ENCODE results near the gene IFNLR1. TPM values are rescaled to one million over a fixed set of nuclear protein-coding genes. Genes with fewer than 3 reads are reported as not detected.

IFNLR1 gene
- total and polyA plus RNA-seq, 2 donors (not counting 1 experiment from before 2014, with no cell fraction given) = under 0.01 to 0.02 TPM

DNA sequence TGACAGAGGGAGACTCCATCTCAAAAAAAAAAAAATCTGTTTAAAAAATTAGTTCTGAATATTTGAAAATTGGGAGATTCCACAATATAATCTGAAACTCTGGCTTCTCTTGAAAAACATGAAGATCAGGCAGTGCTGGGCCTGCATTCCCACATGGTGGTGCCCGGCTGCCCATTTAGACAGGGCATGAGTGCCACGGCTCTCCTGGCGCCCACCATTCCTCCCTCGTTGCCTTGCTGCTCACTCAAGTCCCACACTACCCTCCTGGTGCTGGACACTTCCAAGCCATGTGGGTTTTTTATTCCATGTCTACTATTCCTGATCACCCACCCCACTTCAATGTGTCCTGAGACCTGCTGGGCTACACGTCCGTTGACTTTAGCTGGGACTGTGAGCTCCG lies 64.3 kb downstream of the IFNLR1 start:
- no peak overlapping the region for H3K4me3 ChIP-seq (replicated peaks in 1 of 4; ENCODE audit: control extremely low read depth in 1 of 4, insufficient read depth in 1 of 4, low read depth in 3 of 4, low read length in 4 of 4)
- H2AFZ ChIP-seq (ENCODE audit: low read length) = no peak overlapping the region
- peaks cover 7% of the 10 kb centered on the region for H3K27me3 ChIP-seq (ENCODE audit: control insufficient read depth, insufficient read depth, low read length)
- H3K4me2 ChIP-seq (ENCODE audit: extremely low read depth, insufficient read depth, low read length) = no peak overlapping the region
- H3K9ac ChIP-seq (ENCODE audit: insufficient read depth, low read length) = no peak overlapping the region
- H3K4me1 ChIP-seq (ENCODE audit: control insufficient read depth, extremely low read depth, insufficient read depth, low read length) = no peaks in the 10 kb centered on the region
- no peaks in the 10 kb centered on the region for H3K9me3 ChIP-seq (ENCODE audit: control insufficient read depth, insufficient read depth, low read depth, low read length)
- no peaks in the 10 kb centered on the region for H3K36me3 ChIP-seq (ENCODE audit: control insufficient read depth, insufficient read depth, low read length)
- no peaks in the 10 kb centered on the region for H3K79me2 ChIP-seq (ENCODE audit: control insufficient read depth, insufficient read depth, low read length)
- no peaks in the 10 kb centered on the region for H4K20me1 ChIP-seq (ENCODE audit: control insufficient read depth, extremely low read depth, insufficient read depth, low read length)
- no peak overlapping the region for H3K27ac ChIP-seq (ENCODE audit: insufficient read depth, low read length)
- DNase-seq (ENCODE audit: low read depth in 2 of 2) = no peak
- TF ChIP-seq, protein P1, sequence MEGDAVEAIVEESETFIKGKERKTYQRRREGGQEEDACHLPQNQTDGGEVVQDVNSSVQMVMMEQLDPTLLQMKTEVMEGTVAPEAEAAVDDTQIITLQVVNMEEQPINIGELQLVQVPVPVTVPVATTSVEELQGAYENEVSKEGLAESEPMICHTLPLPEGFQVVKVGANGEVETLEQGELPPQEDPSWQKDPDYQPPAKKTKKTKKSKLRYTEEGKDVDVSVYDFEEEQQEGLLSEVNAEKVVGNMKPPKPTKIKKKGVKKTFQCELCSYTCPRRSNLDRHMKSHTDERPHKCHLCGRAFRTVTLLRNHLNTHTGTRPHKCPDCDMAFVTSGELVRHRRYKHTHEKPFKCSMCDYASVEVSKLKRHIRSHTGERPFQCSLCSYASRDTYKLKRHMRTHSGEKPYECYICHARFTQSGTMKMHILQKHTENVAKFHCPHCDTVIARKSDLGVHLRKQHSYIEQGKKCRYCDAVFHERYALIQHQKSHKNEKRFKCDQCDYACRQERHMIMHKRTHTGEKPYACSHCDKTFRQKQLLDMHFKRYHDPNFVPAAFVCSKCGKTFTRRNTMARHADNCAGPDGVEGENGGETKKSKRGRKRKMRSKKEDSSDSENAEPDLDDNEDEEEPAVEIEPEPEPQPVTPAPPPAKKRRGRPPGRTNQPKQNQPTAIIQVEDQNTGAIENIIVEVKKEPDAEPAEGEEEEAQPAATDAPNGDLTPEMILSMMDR (conservative IDR thresholded peaks at IDR 0.05 in 1 of 2, IDR thresholded peaks at IDR 0.05 in 1 of 2; ENCODE audit: low read depth in 1 of 2, low read length in 2 of 2) = no peak
- TF ChIP-seq EZH2 (IDR thresholded peaks at IDR 0.05; ENCODE audit: low read length, missing control alignments) = no peak

DNA sequence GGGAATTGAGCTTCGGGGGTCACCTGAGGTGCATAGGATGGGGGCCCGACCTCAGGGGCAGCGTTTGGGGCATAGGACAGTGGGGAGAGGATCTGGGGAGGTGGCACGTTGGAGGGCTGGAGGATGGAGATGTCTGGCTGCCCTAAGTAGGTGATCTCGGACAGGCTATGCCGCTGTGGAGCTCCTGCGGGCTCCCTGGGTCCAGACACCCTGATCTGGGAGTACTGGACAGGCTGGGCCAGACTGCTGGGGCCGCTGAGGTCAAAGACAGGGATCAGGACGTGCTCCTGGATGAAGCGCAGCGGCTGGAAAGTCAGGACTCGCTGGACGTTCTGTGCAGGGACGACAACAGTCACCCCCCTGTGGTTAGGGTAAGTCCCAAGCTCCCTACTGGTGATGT lies 65.7 kb downstream of the IFNLR1 start:
- H3K27me3 ChIP-seq (ENCODE audit: control insufficient read depth, insufficient read depth, low read length) = peaks cover 10% of the 10 kb centered on the region
- H3K9me3 ChIP-seq (ENCODE audit: control insufficient read depth, insufficient read depth, low read depth, low read length) = no peaks in the 10 kb centered on the region
- no peaks in the 10 kb centered on the region for H3K4me1 ChIP-seq (ENCODE audit: control insufficient read depth, extremely low read depth, insufficient read depth, low read length)
- no peak overlapping the region for H2AFZ ChIP-seq (ENCODE audit: low read length)
- H4K20me1 ChIP-seq (ENCODE audit: control insufficient read depth, extremely low read depth, insufficient read depth, low read length) = no peaks in the 10 kb centered on the region
- H3K9ac ChIP-seq (ENCODE audit: insufficient read depth, low read length) = no peak overlapping the region
- no peaks in the 10 kb centered on the region for H3K36me3 ChIP-seq (ENCODE audit: control insufficient read depth, insufficient read depth, low read length)
- no peak overlapping the region for H3K4me2 ChIP-seq (ENCODE audit: extremely low read depth, insufficient read depth, low read length)
- H3K4me3 ChIP-seq (replicated peaks in 1 of 4; ENCODE audit: control extremely low read depth in 1 of 4, insufficient read depth in 1 of 4, low read depth in 3 of 4, low read length in 4 of 4) = no peak overlapping the region
- no peak overlapping the region for H3K27ac ChIP-seq (ENCODE audit: insufficient read depth, low read length)
- TF ChIP-seq, protein P1 (conservative IDR thresholded peaks at IDR 0.05 in 1 of 2, IDR thresholded peaks at IDR 0.05 in 1 of 2; ENCODE audit: low read depth in 1 of 2, low read length in 2 of 2) = no peak
- no peak for TF ChIP-seq EZH2 (IDR thresholded peaks at IDR 0.05; ENCODE audit: low read length, missing control alignments)
- no peaks in the 10 kb centered on the region for H3K79me2 ChIP-seq (ENCODE audit: control insufficient read depth, insufficient read depth, low read length)
- no peak for DNase-seq (ENCODE audit: low read depth in 2 of 2)

DNA sequence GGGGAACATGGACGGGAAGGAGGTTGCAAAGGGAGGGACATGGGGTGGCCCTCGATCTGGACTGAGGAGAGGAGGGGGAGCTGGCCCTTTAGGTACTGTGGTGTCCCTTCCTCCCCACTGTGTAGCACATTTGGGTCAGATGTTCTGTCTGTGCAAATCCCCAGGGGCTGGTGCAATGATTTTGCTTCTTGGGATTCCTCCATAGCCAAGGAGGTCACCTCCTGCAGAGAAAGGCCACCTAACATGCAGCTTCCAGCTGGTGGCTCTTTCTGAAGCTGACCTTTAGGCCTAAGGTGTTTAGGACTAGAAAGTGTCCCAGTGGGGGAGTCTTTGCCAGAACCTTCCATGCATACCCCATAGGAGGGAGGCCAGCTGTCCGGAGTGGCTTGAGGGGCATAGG lies 66.1 kb downstream of the IFNLR1 start:
- no peak overlapping the region for H2AFZ ChIP-seq (ENCODE audit: low read length)

More for the DNA sequence above, 66.1 kb downstream of the IFNLR1 start:
- Histone ChIP-seq H3K4me1 (ENCODE audit: control insufficient read depth, extremely low read depth, insufficient read depth, low read length) (no peaks in the 10 kb centered on the region), H3K4me2 (ENCODE audit: extremely low read depth, insufficient read depth, low read length) (no peak overlapping the region), H4K20me1 (ENCODE audit: control insufficient read depth, extremely low read depth, insufficient read depth, low read length) (no peaks in the 10 kb centered on the region), H3K36me3 (ENCODE audit: control insufficient read depth, insufficient read depth, low read length) (no peaks in the 10 kb centered on the region), H3K27ac (ENCODE audit: insufficient read depth, low read length) (no peak overlapping the region), H3K9me3 (ENCODE audit: control insufficient read depth, insufficient read depth, low read depth, low read length) (no peaks in the 10 kb centered on the region), H3K27me3 (ENCODE audit: control insufficient read depth, insufficient read depth, low read length) (peaks cover 10% of the 10 kb centered on the region), H3K79me2 (ENCODE audit: control insufficient read depth, insufficient read depth, low read length) (no peaks in the 10 kb centered on the region), H3K9ac (ENCODE audit: insufficient read depth, low read length) (no peak overlapping the region), H3K4me3 (replicated peaks in 1 of 4; ENCODE audit: control extremely low read depth in 1 of 4, insufficient read depth in 1 of 4, low read depth in 3 of 4, low read length in 4 of 4) (no peak overlapping the region)
- TF ChIP-seq, protein P1 (conservative IDR thresholded peaks at IDR 0.05 in 1 of 2, IDR thresholded peaks at IDR 0.05 in 1 of 2; ENCODE audit: low read depth in 1 of 2, low read length in 2 of 2) = no peak
- no peak for TF ChIP-seq EZH2 (IDR thresholded peaks at IDR 0.05; ENCODE audit: low read length, missing control alignments)
- DNase-seq (ENCODE audit: low read depth in 2 of 2) = no peak

Measured in fibroblast of lung (primary cell).